Liver (tissue), 3 donors: ENCODE measurements around the gene LPP.

Experiments used
- FOXA1 ChIP-seq: IDR thresholded peaks from 2 replicates; pipeline ENCODE4 v1.6.1; 2016; ENCODE audit warnings: antibody characterized with exemption
- GABPA ChIP-seq, 2 donors: IDR thresholded peaks in 1 of 2; conservative IDR thresholded peaks in 1 of 2; 2 replicates each; pipeline ENCODE4 v1.6.1; 2016; ENCODE audit warnings: antibody characterized with exemption in 2 of 2, mild to moderate bottlenecking in 1 of 2, moderate library complexity in 1 of 2
- JUND ChIP-seq, 2 donors: IDR thresholded peaks; 2 replicates each; pipeline ENCODE4 v1.6.1; 2016; ENCODE audit warnings: antibody characterized with exemption in 2 of 2
- RAD21 ChIP-seq, 2 donors: IDR thresholded peaks; 2 replicates each; pipeline ENCODE4 v1.6.1; 2016; ENCODE audit warnings: antibody characterized with exemption in 2 of 2, mild to moderate bottlenecking in 2 of 2
- TAF1 ChIP-seq: conservative IDR thresholded peaks from 2 replicates; pipeline ENCODE4 v1.6.1; 2016; ENCODE audit warnings: antibody characterized with exemption, mild to moderate bottlenecking
- TF ChIP-seq, protein P1 (sequence below): fragments of 150-350 bp; IDR thresholded peaks from 2 replicates; pipeline ENCODE4 v1.5.1; 2017; ENCODE audit warnings: improper control_type of control experiment, low read depth, low read length; ENCODE audit not compliant: missing input control
- TF ChIP-seq, protein P2 (sequence below): IDR thresholded peaks from 2 replicates; pipeline ENCODE4 v1.6.1; 2016; ENCODE audit warnings: antibody characterized with exemption
- TF ChIP-seq, protein P3 (sequence below): IDR thresholded peaks from 2 replicates; pipeline ENCODE4 v1.6.1; 2016; ENCODE audit warnings: antibody characterized with exemption, mild to moderate bottlenecking
- donor health status: healthy.
- donor health status: healthy.

DNA sequence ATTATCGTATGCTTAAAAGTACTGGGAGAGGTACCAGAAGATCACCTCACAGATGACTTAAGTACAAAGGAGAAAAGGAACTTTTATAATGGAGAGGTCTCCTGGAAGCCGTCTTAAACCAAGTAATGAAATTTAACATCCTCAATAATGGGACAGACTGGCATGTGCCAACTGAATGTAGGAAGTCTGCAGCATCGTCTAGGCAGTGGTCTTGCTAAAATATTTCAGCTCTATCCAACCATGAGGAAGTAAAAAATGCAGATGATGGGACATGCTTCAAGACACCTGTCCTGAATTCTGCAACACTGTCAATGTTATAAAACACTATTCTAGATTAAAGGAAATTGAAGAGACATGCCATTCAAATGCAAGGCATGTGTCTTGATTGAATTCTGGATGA, 559.0 kb downstream of the LPP start:
- TF ChIP-seq, protein P1, sequence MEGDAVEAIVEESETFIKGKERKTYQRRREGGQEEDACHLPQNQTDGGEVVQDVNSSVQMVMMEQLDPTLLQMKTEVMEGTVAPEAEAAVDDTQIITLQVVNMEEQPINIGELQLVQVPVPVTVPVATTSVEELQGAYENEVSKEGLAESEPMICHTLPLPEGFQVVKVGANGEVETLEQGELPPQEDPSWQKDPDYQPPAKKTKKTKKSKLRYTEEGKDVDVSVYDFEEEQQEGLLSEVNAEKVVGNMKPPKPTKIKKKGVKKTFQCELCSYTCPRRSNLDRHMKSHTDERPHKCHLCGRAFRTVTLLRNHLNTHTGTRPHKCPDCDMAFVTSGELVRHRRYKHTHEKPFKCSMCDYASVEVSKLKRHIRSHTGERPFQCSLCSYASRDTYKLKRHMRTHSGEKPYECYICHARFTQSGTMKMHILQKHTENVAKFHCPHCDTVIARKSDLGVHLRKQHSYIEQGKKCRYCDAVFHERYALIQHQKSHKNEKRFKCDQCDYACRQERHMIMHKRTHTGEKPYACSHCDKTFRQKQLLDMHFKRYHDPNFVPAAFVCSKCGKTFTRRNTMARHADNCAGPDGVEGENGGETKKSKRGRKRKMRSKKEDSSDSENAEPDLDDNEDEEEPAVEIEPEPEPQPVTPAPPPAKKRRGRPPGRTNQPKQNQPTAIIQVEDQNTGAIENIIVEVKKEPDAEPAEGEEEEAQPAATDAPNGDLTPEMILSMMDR, result no peak
- TF ChIP-seq JUND (IDR thresholded peaks at IDR 0.05) (no peak), TAF1 (no peak), RAD21 (IDR thresholded peaks at IDR 0.05) (no peak), GABPA (IDR thresholded peaks at IDR 0.05 in 1 of 2, conservative IDR thresholded peaks at IDR 0.05 in 1 of 2) (no peak), FOXA1 (no peak)
- TF ChIP-seq, protein P2, sequence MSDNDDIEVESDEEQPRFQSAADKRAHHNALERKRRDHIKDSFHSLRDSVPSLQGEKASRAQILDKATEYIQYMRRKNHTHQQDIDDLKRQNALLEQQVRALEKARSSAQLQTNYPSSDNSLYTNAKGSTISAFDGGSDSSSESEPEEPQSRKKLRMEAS, result no peak
- TF ChIP-seq, protein P3, sequence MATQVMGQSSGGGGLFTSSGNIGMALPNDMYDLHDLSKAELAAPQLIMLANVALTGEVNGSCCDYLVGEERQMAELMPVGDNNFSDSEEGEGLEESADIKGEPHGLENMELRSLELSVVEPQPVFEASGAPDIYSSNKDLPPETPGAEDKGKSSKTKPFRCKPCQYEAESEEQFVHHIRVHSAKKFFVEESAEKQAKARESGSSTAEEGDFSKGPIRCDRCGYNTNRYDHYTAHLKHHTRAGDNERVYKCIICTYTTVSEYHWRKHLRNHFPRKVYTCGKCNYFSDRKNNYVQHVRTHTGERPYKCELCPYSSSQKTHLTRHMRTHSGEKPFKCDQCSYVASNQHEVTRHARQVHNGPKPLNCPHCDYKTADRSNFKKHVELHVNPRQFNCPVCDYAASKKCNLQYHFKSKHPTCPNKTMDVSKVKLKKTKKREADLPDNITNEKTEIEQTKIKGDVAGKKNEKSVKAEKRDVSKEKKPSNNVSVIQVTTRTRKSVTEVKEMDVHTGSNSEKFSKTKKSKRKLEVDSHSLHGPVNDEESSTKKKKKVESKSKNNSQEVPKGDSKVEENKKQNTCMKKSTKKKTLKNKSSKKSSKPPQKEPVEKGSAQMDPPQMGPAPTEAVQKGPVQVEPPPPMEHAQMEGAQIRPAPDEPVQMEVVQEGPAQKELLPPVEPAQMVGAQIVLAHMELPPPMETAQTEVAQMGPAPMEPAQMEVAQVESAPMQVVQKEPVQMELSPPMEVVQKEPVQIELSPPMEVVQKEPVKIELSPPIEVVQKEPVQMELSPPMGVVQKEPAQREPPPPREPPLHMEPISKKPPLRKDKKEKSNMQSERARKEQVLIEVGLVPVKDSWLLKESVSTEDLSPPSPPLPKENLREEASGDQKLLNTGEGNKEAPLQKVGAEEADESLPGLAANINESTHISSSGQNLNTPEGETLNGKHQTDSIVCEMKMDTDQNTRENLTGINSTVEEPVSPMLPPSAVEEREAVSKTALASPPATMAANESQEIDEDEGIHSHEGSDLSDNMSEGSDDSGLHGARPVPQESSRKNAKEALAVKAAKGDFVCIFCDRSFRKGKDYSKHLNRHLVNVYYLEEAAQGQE, result no peak
